Spleen (tissue), 11 donors: ENCODE data around the gene NUP50. TPM values are rescaled to one million over a fixed set of nuclear protein-coding genes. Genes with fewer than 3 reads are reported as not detected.
A peak's percentile ranks its signal among the peaks of the same experiment; 100 is the strongest.

ENCODE experiments used
- DNase-seq: peaks from one replicate; pipeline ENCODE4 v3.0.0-alpha.2; 2020
- H3K27ac ChIP-seq, 8 donors: fragments of 200-600 bp; sonication (generic) in 7 of 8; 1 replicate in 4 of 8; 2 replicates in 4 of 8; pipeline versions ENCODE4 v1.5.0 to v1.8.0; 2016 to 2021; ENCODE audit warnings: inconsistent platforms in 4 of 8, mild to moderate bottlenecking in 4 of 8, moderate library complexity in 1 of 8
- H3K27me3 ChIP-seq, 7 donors: fragments of 200-600 bp; sonication (generic) in 6 of 7; replicated peaks in 1 of 7; 1 replicate in 4 of 7; 2 replicates in 3 of 7; pipeline versions ENCODE4 v1.5.0 to v1.8.0; 2016 to 2021; ENCODE audit warnings: inconsistent platforms in 3 of 7, mild to moderate bottlenecking in 1 of 7
- H3K36me3 ChIP-seq, 6 donors: fragments of 200-600 bp; sonication (generic) in 5 of 6; 1 replicate in 4 of 6; 2 replicates in 2 of 6; pipeline versions ENCODE4 v1.5.0 to v1.8.0; 2016 to 2021; ENCODE audit warnings: inconsistent platforms in 2 of 6
- H3K4me1 ChIP-seq, 6 donors: fragments of 200-600 bp; sonication (generic) in 5 of 6; 1 replicate in 3 of 6; 2 replicates in 3 of 6; pipeline versions ENCODE4 v1.5.0 to v1.8.0; 2016 to 2021; ENCODE audit warnings: inconsistent platforms in 3 of 6
- H3K4me3 ChIP-seq, 8 donors: fragments of 200-600 bp; sonication (generic) in 7 of 8; 1 replicate in 4 of 8; 2 replicates in 4 of 8; pipeline versions ENCODE4 v1.5.0 to v1.8.0; 2016 to 2021; ENCODE audit warnings: inconsistent platforms in 4 of 8, mild to moderate bottlenecking in 4 of 8, moderate library complexity in 2 of 8
- H3K9me3 ChIP-seq, 8 donors: fragments of 200-600 bp; sonication (generic) in 7 of 8; 1 replicate in 4 of 8; 2 replicates in 4 of 8; pipeline versions ENCODE4 v1.5.0 to v1.8.0; 2016 to 2021; ENCODE audit warnings: inconsistent platforms in 4 of 8
- CTCF ChIP-seq, 11 experiments: fragments of 200-600 bp in 7 of 11; fragments of 450-650 bp in 4 of 11; sonication (generic) in 4 of 11; IDR thresholded peaks in 8 of 11; conservative IDR thresholded peaks in 3 of 11; 1 replicate in 7 of 11; 2 replicates in 4 of 11; pipeline versions ENCODE4 v1.4.0 to v1.8.0; 2016 to 2021; ENCODE audit warnings: antibody characterized with exemption in 11 of 11, inconsistent platforms in 4 of 11, mild to moderate bottlenecking in 1 of 11
- POLR2A ChIP-seq, 3 donors: fragments of 450-650 bp; IDR thresholded peaks; one replicate each; pipeline ENCODE4 v1.5.1; 2017; ENCODE audit warnings: antibody characterized with exemption in 3 of 3, mild to moderate bottlenecking in 1 of 3
- POLR2AphosphoS5 ChIP-seq, 3 donors: sonication (generic); formaldehyde crosslinking; IDR thresholded peaks; one replicate each; pipeline ENCODE4 v1.5.1; 2017; ENCODE audit warnings: antibody characterized with exemption in 3 of 3
- WGBS, 5 donors: extraction: QIAGEN DNeasy Blood & Tissue Kit in 3 of 5; methylation state at CpG; one replicate each; pipeline versions ENCODE4 v1.1.5 to v1.1.7; 2013 to 2018; 5-methylcytosine and 5-hydroxymethylcytosine counted together
- intact Hi-C: fragments of 100-400 bp; cut with DNase I; formaldehyde crosslinking; loops from one replicate; pipeline ENCODE4 v1.15.0; 2023; ENCODE audit warnings: low total_unique reads
- polyA plus RNA-seq, 3 donors: library from polyadenylated mRNA; stranded (reverse); fragments of 200-250 nt; gene quantifications; one replicate each; pipeline ENCODE4 v1.2.1, GENCODE V29; 2013
- total RNA-seq, 7 donors: library from RNA; depleted of rRNA in 3 of 7; stranded (reverse); fragments of >200 nt in 3 of 7; fragmentation: NEBNext Ultra II Directional in 4 of 7; extraction: Animal tissue kit (Norgen Biotek cat#: 25700) in 4 of 7; gene quantifications; one replicate each; pipeline versions ENCODE4 v1.1.0 to v1.2.1, GENCODE V29; 2016 to 2021
- donor health status: healthy with polysubstance abuse.
- donor health status: DM: no; HTN: no; CAD: no; lungs with moderate emphysema.
- donor health status: DM: no; HTN: no; CAD: no.
- donor health status: Bipolar disorder and iron deficiency.
- donor health status: healthy.
- donor health status: DM: no; HTN: no; CAD: no.
- donor health status: DM: yes; HTN: yes; CAD: no.

The NUP50 gene
- total and polyA plus RNA-seq, 10 donors, result 16.2 to 109 (median 94.1) TPM

GRCh38 chr22:45124176-45124847 is 39.4 kb upstream of the NUP50 start:
- DNase-seq, result no peak

GRCh38 chr22:45125188-45125587 is 38.5 kb upstream of the NUP50 start:
- no peak overlapping the region for H3K27ac ChIP-seq
- WGBS, 5 donors, result 54 to 71% (median 66%) methylated on average over 8 of the region's 8 CpGs
- no peaks in the 10 kb centered on the region for H3K9me3 ChIP-seq
- no peak overlapping the region for H3K4me3 ChIP-seq
- H3K4me1 ChIP-seq, result peaks cover 0 to 11% (median 7%) of the 10 kb centered on the region in 6 donors
- H3K36me3 ChIP-seq, result no peaks in the 10 kb centered on the region
- peaks cover 0 to 11% (median 0%) of the 10 kb centered on the region in 7 donors for H3K27me3 ChIP-seq
- intact Hi-C loops, result no loop called here
- DNase-seq, result no peak
- TF ChIP-seq POLR2AphosphoS5 (IDR thresholded peaks at IDR 0.05), result no peak
- TF ChIP-seq POLR2A (IDR thresholded peaks at IDR 0.05), result no peak
- no peak for TF ChIP-seq CTCF (IDR thresholded peaks at IDR 0.05 in 8 of 11, conservative IDR thresholded peaks at IDR 0.05 in 3 of 11)

More at GRCh38 chr22:45124176-45124847, 39.4 kb upstream of the NUP50 start:
- WGBS, 5 donors, result 71 to 82% (median 80%) methylated on average over 10 of the region's 10 CpGs
- Histone ChIP-seq H3K36me3 (no peaks in the 10 kb centered on the region), H3K4me3 (no peak overlapping the region), H3K27ac (no peak overlapping the region), H3K4me1 (peaks cover 0 to 3% (median under 1%) of the 10 kb centered on the region in 6 donors), H3K27me3 (peaks cover 0 to 11% (median 0%) of the 10 kb centered on the region in 7 donors), H3K9me3 (no peaks in the 10 kb centered on the region)
- intact Hi-C loops, result no loop called here
- TF ChIP-seq POLR2AphosphoS5 (IDR thresholded peaks at IDR 0.05) (no peak), CTCF (IDR thresholded peaks at IDR 0.05 in 8 of 11, conservative IDR thresholded peaks at IDR 0.05 in 3 of 11) (no peak), POLR2A (IDR thresholded peaks at IDR 0.05) (no peak)

GRCh38 chr22:45127866-45128265 is 35.9 kb upstream of the NUP50 start:
- 60 to 89% (median 74%) methylated on average over 3 of the region's 3 CpGs for WGBS, 5 donors
- Histone ChIP-seq H3K27me3 (no peaks in the 10 kb centered on the region), H3K36me3 (peaks cover 0 to 13% (median 3%) of the 10 kb centered on the region in 6 donors), H3K9me3 (no peaks in the 10 kb centered on the region), H3K27ac (no peak overlapping the region), H3K4me1 (peaks cover 0 to 38% (median 17%) of the 10 kb centered on the region in 6 donors), H3K4me3 (no peak overlapping the region)
- no peak for DNase-seq
- TF ChIP-seq CTCF (IDR thresholded peaks at IDR 0.05 in 8 of 11, conservative IDR thresholded peaks at IDR 0.05 in 3 of 11) (no peak), POLR2A (IDR thresholded peaks at IDR 0.05) (no peak), POLR2AphosphoS5 (IDR thresholded peaks at IDR 0.05) (no peak)
- intact Hi-C loops, result no loop called here

- TF ChIP-seq POLR2AphosphoS5 (IDR thresholded peaks at IDR 0.05) (no peak), POLR2A (IDR thresholded peaks at IDR 0.05) (no peak), CTCF (IDR thresholded peaks at IDR 0.05 in 8 of 11, conservative IDR thresholded peaks at IDR 0.05 in 3 of 11) (no peak)
- intact Hi-C loops, result no loop called here
- H3K4me3 ChIP-seq, result peak overlapping the region in 1 of 8 donors; percentile 30
- 34 to 46% (median 40%) methylated on average over 14 of the region's 14 CpGs for WGBS, 5 donors
- no peak for DNase-seq
- no peaks in the 10 kb centered on the region for H3K27me3 ChIP-seq
- peaks cover 7 to 33% (median 18%) of the 10 kb centered on the region in 6 donors for H3K36me3 ChIP-seq
- H3K4me1 ChIP-seq, result peaks cover 0 to 38% (median 17%) of the 10 kb centered on the region in 6 donors
- H3K9me3 ChIP-seq, result peaks cover 0 to 13% (median 12%) of the 10 kb centered on the region in 8 donors
- H3K27ac ChIP-seq, result peak overlapping the region in 6 of 8 donors; percentile 29 to 86 (median 68)
Measured at GRCh38 chr22:45129703-45130524, 33.8 kb upstream of the NUP50 start.
